Stimulated activated naive CD8-positive, alpha-beta T cell treated with anti-CD3 and anti-CD28 coated beads, Interleukin-15, Interleukin-2, amounts not matched to agents 100 U/mL and 50 U/mL, for 24 hours (primary cell): Measurements from ENCODE around the gene BICRA.
"Not testable (repeated sequence)": the region's sequence is repeated elsewhere in the genome, so short reads cannot be mapped to it uniquely, and the experiment has no call there.

Experiments used
- ATAC-seq: fragments of 150-1000 bp; cut with Tn5 transposase; one replicate; pipeline ENCODE4 v1.10.0; 2021
- DNase-seq: peaks from one replicate; pipeline ENCODE4 v3.0.0; 2021

BICRA gene

DNA sequence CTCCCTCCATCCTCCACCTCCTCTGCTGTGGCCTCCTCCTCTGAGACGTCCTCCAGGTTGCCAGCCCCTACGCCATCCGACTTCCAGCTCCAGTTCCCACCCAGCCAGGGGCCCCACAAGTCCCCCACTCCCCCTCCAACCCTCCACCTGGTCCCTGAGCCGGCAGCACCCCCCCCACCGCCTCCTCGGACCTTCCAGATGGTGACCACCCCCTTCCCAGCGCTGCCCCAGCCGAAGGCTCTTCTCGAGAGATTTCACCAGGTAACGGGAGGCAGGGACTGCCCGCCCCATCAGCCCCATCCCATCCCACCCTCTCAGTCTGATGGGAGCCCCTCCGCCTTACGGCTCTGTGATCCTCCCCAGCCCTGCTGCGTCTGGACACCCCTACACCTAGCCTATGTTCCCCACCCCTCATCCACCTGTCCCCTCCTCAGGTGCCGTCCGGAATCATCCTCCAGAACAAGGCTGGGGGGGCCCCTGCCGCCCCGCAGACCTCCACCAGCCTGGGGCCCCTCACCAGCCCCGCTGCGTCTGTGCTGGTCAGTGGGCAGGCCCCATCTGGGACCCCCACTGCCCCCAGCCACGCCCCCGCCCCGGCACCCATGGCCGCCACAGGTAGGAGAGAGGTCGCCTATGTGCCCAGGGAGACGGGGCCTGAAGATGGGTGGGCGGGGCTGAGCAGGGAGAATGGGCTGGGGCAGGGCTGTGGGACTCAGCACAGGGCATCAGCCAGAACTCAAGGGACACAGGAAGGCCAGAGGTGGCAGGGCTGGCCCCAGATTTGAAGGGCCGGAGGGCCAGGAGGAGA lies 85.7 kb downstream of the BICRA start:
- ATAC-seq: no peak
- no peak for DNase-seq

DNA sequence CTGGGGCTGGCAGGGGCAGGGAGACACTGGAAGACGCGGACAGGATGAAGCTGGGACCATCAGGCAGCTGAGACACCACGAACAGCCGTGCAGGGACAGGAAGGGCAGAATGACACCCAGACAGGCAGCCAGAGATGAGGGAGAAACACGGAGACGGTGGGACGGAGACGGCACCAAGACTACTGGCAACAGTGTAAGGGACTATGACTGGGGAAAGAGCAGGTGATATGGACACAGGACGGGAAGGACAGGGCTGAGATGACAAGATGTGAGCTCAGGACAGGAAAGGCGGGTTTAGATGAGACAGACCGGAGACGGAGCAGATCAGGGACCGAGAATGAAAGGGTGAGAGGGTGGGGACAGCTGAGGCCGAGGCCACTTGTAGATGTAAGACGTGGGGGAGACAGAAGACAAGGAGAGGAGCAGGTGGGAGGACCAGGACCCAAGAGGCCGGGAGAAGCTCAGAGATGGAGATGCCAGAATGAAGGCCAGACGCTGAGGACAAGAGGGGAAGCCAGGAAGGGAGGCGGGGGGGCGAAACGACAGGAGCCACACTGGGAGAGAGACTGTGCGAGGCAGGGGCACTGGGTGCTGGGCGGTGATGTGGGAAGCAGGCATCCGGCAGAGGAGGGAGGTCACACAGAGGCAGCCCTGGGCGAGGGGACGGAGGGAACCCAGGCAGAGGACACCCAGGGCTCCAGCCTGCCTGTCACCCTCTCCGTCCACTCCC lies 86.8 kb downstream of the BICRA start:
- ATAC-seq: no peak
- no peak for DNase-seq

DNA sequence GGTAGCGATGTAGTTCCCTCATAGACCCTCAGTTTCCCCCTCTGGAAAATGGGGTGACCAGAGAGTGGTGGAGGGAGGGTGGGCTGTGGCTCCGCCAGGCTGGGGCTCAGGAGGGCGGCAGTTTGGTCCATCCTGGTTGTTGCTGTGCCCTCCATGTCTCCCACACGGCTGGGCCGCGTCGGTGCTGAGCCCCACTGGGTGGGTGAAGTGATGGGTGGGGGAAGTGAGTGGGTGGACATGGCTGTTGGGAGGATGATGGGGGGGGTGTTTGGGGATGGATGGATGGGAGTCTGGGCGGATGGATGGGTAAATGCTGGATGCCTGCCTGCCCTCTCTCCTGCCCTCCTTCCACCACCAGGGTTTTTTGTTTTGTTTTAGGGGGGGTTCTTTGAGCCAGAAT lies 87.7 kb downstream of the BICRA start:
- no peak for ATAC-seq
- no peak for DNase-seq

DNA sequence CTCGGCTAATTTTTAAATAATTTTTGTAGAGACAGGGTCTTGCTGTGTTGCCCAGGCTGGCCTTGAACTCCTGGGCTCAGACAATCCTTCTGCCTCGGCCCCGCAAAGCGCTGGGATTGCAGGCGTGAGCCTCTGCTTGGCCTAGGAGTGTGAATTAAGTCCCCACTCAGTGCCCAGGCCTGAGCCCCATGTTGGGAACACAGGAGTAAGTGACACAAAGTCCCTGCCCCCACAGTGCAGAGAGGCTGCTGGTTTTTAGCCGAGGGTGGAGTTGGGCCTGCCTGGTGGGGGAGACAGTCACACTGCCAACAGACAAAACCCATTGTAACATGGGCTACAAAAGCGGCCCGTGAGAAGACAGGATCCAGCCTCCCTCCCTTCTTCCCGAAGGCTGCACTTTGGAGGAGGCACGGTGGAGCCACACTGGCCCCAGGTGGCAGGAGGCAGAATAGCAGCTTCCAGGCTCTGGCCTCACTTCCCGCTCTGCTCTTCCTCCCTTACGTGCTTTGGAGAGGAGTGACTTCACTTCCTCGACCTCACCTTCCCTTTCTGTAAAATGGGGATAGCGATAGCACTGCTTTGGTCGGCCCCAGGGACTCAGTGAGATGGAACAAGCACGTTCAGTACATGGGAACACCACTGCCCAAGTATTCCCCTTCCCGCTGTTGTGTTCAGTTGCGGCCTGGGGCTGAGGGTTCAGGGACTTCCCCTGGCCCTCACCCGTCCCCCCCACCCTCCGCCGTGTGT lies 89.1 kb downstream of the BICRA start:
- DNase-seq (peak; percentile 66), ATAC-seq (peak; percentile 48)

DNA sequence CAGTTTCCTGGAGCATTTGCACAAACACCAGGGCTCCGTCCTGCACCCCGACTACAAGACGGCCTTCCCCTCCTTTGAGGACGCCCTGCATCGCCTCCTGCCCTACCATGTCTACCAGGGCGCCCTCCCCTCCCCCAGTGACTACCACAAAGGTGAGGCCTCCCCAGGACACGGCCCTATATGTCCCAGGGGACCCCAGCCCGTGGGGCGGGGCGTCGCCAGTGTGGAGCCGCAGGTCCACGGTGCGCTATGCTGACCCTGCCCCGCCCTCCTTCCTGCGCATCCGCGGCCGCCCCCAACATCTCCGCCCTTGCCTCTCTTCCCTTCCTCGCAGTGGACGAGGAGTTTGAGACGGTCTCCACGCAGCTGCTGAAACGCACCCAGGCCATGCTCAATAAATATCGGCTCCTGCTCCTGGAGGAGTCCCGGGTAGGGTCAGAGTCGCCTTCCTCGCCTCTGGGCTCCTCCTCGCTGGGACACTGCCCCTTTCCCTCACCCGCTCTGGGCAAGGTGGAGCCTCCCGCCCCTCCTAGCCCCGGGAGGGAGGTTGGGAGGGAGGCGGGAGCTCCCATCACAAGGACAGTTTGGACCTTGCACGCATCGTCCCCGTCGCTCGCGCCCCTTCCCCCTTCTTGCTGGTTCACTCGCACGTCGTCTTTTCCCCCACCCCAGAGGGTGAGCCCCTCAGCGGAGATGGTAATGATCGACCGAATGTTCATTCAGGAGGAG lies 89.9 kb downstream of the BICRA start:
- DNase-seq: no peak
- ATAC-seq: no peak

DNA sequence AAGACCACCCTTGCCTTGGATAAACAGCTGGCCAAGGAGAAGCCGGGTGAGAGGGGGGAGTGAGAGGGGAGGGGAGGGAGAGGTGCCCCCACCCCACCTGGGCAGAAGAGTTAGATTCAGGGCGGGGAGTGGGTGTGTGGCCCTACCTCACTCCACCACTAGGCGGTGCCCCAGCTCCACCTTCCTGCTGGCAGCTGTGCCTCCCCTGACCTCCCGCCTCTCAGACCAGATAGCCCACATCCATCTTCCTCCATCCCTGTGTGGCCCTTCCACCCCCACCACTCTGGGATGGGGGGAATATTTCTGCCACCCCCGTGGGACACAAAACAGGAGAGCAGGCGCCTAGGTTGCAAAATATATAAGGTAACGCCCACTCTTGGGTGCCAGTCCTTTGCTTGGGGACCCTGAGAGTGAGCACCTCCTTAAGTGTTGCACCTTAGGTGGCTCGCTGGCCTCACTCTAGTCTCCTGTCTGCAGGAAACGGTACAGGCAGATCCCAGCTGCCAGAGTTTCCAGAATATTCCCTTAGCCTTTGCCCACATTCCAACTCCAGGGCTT lies 90.5 kb downstream of the BICRA start:
- DNase-seq (peak; percentile 73), ATAC-seq (no peak)

DNA sequence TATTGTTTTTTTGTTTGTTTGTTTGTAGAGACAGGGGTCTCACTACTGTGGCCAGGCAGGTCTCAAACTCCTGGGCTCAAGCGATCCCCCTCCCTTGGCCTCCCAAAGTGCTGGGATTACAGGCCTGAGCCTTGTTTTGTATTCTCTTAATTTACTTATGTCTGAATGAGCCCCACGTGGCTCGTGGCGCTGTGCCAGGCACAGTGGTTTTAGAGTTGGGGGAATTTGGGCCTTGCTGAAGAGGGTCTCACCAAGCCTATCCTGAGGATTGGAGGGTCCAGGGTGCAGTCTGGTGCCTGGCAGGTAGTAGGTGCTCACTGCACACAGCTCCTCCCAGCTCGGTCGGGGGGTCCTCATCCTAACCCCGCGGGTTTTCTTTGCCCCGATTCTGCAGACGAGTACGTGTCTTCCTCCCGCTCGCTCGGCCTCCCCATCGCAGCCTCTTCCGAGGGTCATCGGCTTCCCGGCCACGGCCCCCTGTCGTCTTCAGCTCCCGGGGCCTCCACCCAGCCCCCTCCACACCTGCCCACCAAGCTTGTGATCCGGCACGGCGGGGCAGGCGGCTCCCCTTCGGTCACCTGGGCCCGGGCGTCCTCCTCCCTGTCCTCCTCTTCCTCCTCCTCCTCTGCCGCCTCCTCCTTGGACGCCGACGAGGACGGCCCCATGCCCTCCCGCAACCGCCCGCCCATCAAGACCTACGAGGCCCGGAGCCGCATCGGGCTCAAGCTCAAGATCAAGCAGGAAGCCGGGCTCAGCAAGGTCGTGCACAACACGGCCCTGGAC lies 92.2 kb downstream of the BICRA start:
- DNase-seq: no peak

DNA sequence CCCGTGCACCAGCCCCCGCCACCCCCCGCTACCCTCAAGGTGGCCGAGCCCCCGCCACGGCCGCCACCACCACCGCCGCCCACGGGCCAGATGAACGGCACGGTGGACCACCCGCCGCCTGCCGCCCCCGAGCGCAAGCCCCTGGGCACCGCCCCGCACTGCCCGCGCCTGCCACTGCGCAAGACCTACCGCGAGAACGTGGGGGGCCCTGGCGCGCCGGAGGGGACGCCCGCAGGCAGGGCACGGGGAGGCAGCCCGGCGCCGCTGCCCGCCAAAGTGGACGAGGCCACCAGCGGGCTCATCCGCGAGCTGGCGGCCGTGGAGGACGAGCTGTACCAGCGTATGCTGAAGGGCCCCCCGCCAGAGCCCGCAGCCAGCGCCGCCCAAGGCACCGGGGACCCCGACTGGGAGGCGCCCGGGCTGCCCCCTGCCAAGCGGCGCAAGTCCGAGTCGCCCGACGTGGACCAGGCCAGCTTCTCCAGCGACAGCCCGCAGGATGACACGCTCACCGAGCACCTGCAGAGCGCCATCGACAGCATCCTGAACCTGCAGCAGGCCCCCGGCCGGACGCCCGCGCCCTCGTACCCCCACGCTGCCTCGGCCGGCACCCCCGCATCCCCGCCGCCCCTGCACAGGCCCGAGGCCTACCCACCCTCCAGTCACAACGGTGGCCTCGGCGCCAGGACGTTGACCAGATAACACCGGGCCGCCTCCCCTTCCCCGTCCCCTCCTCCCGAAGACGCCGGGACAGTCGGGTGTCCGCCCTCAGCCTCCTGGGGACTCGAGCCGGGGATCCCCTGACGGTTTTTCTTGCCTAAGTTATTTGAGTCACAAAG lies 93.0 kb downstream of the BICRA start:
- no peak for ATAC-seq
- DNase-seq: no peak

More for the DNA sequence above, 92.2 kb downstream of the BICRA start:
- no peak for ATAC-seq

DNA sequence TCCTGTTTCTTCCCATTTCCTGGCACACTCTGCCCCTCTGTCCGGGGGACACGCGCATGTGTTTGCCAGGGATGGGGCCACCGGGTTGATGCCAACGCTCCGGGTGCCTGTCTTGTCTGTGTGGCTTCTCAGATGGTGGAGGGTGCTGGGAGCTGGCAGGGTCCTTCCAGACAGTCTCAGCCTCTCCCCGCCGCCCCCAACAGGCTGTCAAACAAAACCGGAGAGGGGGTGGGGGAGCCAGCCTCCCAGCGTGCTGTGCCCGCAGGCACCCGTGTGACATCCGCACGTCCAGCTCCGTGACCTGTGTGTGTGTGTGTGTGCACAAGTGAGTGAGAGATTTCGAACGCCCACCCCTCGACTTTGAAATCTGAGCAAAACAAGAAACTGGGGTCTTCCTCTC lies 93.7 kb downstream of the BICRA start:
- DNase-seq (no peak), ATAC-seq (no peak)

DNA sequence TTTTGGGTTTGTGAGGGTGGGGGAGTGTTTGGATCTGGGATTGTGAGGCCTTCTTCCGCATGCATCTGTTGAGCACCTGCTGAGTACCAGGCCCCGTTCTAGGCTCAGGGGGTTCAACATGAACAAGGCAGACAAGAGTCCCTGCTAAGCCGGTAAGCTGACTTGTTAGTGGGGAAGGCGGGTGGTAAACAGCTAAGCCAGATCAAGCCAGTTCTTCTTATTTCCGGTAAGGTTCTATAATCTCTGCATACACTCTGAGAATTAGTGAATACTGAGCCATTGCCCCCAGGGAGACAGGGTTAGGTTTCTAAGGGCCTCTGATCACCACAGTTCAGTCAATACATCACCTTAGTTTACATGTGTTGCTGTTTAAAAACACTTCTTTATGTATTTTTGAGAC lies 94.4 kb downstream of the BICRA start:
- DNase-seq: no peak
- ATAC-seq: no peak

DNA sequence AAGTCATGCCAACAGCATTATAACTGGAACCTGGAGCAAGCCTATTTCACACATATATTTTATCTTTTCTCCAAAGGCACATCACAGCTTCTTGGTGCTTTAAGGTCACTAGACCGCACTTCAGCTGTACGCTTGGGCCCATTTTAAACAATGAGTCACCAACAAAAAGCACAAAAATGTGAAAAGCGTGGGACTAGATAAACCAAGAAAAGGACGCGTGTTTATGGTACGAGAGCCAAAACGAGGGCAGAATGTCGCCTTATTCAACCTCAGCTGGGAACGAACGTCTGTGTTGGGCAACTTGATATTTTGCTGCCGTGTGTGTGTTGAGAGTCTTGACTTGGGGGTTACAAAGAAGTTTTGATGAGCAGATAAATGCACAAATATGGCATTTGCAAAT lies 95.1 kb downstream of the BICRA start:
- ATAC-seq (no peak), DNase-seq (no peak)

DNA sequence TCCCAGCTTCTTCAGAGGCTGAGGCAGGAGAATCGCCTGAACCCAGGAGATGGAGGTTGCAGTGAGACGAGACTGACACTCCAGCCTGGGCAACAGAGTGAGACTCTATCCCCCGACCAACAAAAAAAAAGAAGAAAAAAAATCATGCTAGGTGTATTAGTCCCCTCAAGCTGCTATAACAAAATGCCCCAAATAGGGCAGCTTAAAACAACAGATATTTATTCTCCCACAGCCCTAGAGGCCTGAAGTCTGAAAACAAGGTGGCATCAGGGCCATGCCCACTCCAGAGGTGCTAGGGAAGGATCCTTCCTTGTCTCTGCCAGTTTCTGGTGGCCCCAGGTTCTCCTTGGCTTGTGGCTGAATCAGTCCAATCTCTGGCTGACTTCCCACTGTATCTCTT lies 95.7 kb downstream of the BICRA start:
- ATAC-seq: no peak

DNA sequence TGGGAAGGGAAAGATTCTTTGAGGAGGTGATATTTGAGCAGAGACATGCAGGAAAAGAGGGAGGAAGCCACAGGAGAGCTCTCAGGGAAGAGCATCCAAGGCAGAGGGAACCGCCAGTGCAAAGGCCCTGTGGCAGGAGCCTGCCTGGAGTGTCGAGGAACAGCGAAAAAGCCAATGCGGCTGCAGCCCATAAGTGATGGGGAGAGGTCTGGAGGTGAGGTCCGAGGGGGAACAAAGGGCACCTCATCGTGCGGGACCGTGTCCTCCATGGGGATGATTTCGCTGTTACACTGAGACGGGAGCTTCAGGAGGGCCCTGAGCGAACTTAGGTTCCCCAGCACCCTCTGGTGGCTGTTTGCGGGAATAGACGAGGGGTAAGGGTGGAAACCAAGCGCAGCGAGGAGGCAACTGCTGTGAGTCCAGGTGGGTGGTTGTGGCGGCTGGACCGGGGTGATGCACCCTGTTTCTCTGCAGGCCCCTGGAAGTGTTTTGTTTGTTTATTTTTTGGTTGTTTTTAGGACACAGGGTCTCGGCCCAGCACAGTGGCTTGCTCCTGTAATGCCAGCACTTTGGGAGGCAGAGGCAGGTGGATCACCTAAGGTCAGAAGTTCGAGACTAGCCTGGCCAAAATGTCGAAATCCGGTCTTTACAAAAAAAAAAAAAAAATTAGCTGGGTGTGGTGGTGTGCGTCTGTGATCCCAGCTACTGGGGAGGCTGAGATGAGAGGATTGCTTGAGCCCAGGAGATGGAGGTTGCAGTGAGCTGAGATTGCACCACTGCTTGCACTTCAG lies 98.4 kb downstream of the BICRA start:
- DNase-seq: peak; percentile 85

More for the DNA sequence above, 95.7 kb downstream of the BICRA start:
- DNase-seq: no peak

DNA sequence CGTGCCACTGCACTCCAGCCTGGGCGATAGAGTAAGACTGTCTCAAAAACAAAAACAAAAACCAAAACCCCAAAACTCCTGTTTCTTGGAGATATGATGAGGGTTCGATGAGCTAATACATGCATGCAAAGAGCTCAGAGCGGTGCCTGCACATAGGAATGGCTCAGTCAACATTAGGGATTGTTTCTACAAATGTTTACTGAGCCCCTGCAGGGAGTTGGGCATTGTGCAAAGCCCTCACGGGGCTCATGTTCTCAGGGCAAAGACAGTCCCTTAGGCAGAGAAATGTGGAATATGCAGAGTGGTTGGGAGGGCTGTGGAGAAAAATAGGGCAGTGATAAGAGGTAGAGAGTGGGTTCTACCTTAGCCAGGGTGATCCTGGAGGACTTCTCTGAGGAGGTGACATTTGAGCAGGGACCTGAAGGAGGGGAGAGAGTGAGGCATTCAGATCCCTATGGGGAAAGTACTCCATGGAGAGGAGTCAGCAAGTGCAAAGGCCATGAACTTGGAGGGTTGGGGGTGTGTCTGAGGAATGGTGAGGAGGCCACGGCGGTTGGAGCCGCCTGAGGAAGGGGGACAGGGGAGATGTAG lies 102.8 kb downstream of the BICRA start:
- ATAC-seq (no peak), DNase-seq (no peak)

More for the DNA sequence above, 98.4 kb downstream of the BICRA start:
- peak; percentile 94 for ATAC-seq

DNA sequence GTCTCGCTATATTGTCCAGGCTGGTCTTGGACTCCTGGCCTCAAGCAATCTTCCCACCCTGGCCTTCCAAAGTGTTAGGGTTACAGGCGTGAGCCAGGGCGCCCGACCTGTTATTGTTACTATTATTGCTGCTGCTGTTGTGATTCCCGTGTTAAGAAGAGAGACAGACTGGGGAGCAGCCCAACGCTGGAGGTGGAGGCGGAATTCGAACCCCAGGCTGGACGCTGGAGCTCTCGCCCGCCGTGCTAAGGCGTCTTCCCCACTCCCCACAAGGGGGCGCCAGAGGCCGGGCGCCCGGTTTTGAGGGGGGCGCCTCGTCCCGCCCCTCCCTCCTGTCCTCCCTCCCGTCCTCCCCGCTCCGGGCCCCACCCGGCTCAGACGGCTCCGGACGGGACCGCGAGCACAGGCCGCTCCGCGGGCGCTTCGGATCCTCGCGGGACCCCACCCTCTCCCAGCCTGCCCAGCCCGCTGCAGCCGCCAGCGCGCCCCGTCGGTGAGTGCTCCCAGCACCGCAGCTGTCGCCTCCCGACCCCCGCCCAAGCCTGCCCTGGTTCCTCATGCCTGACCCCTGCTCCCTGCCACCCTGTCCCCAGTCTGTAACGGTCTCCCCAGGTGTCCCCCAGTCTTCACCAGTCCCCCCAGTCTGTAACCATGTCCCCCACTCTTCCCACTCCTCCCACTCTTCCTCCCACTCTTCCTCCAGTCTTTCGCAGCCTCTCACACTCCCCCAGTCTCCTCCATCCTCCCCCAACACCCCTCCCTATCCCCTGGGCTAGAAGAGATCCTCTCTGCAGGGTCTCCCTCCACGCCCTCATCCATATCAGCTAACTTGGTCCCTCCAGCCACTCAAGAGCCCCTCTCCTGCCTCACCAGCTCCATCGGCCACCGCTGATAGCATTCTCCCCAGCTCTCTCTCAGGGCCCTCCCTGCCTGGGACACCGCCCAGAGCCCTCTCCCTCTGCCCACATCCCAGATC lies 104.4 kb downstream of the BICRA start, which contains the start of gene EHD2:
Gene EHD2, plus strand, starts transcription at position 377 of the 976 bp plus-strand sequence. CDS start 3,191 bp downstream, outside the sequence.
- peak; percentile 77 for DNase-seq
- ATAC-seq: peak; percentile 81

DNA sequence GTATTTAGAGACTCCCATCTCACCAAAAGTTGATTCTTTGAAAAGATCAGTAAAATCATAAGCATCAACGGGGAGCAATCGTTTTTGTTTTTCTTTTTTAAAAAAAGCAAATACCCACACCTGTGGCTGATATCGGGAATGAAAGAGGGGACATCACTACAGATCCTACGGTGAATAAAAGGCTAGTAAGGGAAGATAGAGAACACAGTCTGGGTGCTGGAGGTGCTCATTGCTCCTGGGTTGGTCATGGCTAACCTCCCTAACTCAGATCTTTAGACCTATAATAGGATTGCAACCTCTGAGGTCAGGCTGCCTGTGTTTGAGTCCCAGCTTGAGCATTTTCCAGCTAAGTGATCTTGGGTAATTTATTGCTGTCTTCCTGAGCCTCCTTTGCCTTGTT lies 105.4 kb downstream of the BICRA start:
- DNase-seq (no peak), ATAC-seq (no peak)

DNA sequence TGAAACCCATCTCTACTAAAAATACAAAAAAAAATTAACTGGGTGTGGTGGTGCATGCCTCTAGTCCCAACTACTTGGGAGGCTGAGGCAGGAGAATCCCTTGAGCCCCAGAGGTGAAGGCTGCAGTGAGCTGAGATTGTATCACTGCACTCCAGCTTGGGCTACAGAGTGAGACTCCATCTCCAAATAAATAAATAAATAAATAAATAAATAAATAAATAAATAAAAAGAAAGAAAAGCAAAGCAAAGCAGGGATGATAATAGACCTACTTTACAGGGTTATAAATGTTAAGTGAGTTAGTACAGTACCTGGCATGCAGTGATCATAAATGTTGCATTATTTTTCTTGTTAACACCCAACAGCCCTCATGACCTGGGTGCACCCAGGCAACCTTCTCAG lies 105.9 kb downstream of the BICRA start:
- ATAC-seq, DNase-seq: not testable (repeated sequence)
